WI38 (cell line): ENCODE results near the gene DLG1.
"Not testable (repeated sequence)": the region's sequence is repeated elsewhere in the genome, so short reads cannot be mapped to it uniquely, and the experiment has no call there.

ENCODE experiments used
- H3K4me3 ChIP-seq: 2 replicates; pipeline ENCODE4 v1.5.1; 2011; ENCODE audit warnings: low read depth, mild to moderate bottlenecking, control low read depth, low read length
- CTCF ChIP-seq: IDR thresholded peaks from 2 replicates; pipeline ENCODE4 v1.5.1; 2012; ENCODE audit warnings: low read depth, mild to moderate bottlenecking, control low read depth, low read length

DLG1 gene

GRCh38 chr3:197205265-197205664 lies 93.1 kb downstream of the DLG1 start:
- H3K4me3 ChIP-seq: no peak overlapping the region
- no peak for TF ChIP-seq CTCF

GRCh38 chr3:197204736-197205135 lies 93.7 kb downstream of the DLG1 start:
- TF ChIP-seq CTCF: no peak
- no peak overlapping the region for H3K4me3 ChIP-seq

GRCh38 chr3:197203714-197204146 lies 94.7 kb downstream of the DLG1 start:
- TF ChIP-seq CTCF: no peak
- H3K4me3 ChIP-seq: no peak overlapping the region

- H3K4me3 ChIP-seq: no peak overlapping the region
- TF ChIP-seq CTCF: no peak
These were observed 95.7 kb downstream of the DLG1 start for GRCh38 chr3:197202694-197203093.

GRCh38 chr3:197201791-197202452 lies 96.5 kb downstream of the DLG1 start:
- no peak overlapping the region for H3K4me3 ChIP-seq
- TF ChIP-seq CTCF: no peak

- not testable (repeated sequence) for H3K4me3 ChIP-seq
These were observed 97.6 kb downstream of the DLG1 start for GRCh38 chr3:197200856-197201255.

GRCh38 chr3:197197334-197197733 lies 101.1 kb downstream of the DLG1 start:
- no peak overlapping the region for H3K4me3 ChIP-seq
- TF ChIP-seq CTCF: no peak

- TF ChIP-seq CTCF: no peak
- H3K4me3 ChIP-seq: no peak overlapping the region
These were observed 102.2 kb downstream of the DLG1 start for GRCh38 chr3:197196192-197196591.
